ENCODE measurements around the gene ADAM12.

ADAM12 gene

DNA sequence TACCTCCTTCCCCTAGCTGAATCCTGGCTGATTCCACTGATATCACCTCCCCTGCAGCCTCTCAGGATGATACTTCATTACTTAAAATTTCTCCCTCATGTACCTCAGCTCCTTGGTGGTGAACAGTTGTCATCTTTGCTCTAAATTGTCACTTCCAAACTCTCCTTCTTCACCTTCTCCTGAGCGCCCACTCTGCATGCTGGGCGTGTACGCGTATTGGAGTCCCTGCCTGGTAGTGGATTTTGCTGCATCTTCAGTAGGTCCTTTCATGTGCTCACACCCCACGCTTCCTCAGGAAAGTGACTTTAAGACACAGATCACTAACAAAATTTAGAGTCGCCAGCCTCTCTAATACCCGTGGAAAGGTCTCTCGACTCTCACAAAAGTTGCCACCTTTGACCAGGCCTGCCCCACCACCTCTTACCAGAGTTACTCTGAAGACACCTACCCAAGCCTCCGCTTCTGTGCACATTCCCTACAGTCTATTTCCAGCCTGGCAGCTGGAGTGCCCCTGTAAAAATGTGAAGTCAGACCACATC, 255.1 kb downstream of the ADAM12 start:
- FAIRE-seq, result no peak

- no peak for FAIRE-seq
Measured at GRCh38 chr10:126131341-126131740, 256.9 kb downstream of the ADAM12 start.

DNA sequence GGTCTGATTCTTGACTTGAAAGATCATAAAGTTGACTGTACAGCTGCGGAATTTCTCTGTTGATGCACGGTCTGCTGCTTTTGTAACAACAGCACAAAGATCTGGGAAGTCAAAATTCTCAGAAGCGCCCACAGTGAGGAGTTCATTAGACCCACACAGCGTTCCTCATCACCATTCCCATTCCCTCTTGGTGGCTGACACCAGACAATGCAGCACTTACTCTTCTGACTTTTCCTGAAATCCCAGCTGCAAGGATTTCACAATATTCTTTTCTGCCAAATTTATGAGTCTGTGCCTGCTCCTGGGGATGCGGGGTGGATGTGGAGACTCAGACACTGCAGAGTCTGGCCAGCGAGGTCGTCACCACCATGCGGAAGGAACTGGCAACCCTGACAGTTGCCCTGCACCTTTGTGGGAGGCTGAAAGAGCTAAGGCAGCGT, 258.0 kb downstream of the ADAM12 start:
- no peak for FAIRE-seq

DNA sequence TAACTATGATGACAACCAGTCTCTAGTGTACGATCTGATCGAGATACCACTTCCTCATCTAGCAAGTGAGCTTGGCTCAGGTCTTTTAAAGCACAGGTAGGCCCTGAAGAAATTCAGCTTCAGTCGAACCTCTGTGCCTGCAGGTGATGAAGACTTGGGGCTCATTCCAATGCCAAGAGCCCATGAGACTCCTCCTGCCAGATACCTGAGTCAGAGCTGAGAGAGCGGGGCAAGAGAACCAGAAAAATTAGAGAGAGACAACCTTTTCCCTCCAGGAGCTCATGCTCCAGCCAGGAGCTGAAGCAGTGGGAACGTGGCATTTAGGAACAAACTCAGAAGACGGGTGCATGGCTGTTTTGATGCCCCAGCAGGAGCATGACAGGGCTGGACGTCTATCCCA, 259.3 kb downstream of the ADAM12 start:
- FAIRE-seq, result no peak

DNA sequence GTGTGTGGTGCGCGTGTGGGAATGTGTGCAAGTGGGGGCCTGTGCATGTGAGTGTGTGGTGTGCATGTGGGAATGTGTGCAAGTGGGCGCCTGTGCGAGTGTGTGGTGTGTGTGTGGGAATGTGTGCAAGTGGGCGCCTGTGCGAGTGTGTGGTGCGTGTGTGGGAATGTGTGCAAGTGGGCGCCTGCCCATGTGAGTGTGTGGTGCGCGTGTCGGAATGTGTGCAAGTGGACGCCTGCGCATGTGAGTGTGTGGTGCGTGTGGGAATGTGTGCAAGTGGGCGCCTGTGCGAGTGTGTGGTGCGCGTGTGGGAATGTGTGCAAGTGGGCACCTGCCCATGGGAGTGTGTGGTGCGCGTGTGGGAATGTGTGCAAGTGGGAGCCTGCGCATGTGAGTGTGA, 259.7 kb downstream of the ADAM12 start:
- FAIRE-seq, result no peak

DNA sequence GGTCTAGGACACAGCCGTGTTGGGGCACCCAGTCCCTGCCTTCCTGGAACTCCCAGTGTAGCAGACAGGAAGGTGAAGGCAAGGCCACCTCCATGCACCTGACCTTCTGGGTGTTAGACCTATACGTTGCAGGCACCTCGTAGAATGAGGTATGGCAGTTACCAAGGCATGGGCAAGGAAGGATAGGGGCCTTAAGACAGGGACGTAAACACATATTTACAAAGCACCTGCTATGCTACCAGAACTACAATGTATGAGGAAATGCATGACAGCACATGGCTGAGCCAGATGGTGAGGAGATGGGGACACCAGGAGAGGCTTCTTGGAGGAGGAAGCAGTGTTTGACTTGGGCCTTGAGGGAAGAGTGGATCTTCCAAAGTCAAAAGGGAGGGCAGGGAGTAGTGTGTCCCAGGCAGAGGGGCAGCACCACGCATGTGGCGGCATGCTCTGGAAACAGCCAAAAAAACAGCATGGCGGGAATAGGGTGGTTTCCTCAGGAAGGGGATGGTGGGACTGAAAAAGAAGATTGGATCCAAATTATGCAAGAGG, 260.7 kb downstream of the ADAM12 start:
- no peak for FAIRE-seq

- FAIRE-seq, result no peak
Measured at GRCh38 chr10:126126866-126127265, 261.4 kb downstream of the ADAM12 start.

DNA sequence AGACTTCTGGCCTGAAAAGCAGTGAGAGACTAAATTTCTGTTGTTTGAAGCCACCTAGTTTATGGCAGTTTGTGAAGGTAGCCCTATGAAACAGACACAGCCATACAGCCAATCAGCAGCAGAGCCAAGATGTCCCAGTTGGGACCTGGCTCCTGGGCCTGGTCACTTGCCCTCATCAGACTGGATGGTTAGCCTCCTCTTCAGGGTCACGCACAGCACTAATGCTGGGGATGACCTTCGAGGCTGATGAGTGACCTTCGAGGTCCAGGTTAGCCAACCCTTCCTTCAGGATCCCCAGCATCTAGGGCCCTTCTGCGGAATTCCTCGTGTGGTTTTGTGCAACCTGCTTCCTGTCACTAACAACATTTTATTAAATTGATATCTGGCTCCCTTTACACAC, 262.3 kb downstream of the ADAM12 start:
- FAIRE-seq, result no peak

DNA sequence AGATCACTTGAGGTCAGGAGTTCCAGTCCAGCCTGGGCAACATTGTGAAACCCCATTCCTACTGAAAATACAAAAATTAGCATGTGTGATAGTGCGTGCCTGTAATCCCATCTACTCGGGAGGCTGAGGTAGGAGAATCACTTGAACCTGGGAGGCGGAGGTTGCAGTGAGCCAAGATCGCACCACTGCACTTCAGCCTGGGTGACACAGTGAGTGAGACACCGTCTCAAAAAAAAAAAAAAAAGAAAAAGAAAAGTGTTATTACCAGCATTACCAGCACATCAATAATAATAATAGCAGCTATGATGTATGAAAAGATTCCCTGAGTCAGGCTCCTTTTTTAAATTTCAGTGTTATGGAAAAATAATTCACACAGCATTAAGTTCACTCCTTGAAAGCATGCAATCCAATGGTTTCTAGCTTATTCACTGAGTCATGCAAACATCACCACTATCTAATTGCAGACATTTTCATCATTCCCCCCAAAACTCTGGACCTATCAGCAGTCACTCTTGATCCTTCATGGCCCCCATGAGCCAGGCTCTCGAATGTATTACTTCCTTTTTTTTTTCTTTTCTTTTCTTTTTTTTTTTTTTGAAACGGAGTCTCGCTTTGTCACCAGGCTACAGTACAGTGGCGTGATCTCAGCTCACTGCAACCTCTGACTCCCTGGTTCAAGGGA, 263.5 kb downstream of the ADAM12 start:
- FAIRE-seq, result no peak

DNA sequence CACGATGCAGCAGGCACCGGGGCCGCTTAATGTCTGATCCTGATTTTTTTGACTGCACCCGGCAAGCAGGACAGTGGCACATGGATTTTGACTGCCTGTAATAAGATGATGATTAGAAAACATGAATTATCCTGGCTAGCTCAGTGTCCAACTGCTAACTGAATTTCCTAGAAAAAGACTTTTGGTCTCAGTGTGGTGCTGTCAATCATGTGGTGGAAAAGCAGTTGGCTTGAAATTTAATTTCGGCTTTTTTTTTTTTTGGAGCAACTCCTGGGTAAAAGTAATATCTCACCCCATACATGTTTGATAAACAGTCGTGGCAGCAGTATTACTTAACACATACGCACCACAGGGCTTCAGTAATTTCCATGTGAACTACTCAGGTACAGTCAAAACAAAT, 264.2 kb downstream of the ADAM12 start:
- FAIRE-seq, result no peak

DNA sequence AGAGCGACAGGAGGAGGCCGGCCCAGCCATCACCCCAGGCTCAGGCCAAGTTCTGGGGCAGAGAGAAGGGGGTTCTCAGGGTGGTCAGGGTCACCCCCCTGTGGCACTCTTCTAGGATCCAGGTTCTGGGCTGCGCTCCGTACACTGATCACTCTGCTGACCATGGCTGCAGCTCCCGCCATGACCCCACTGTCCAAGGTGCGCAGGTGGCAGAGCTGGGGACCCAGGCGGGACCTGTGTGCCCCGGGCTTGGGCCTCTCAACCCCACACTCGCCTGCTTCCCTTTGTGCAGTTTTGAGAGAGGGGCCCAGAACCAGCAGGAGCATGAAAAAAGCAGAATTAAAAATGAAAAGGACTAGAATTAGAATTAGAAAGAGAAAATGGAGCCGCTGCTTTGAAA, 264.8 kb downstream of the ADAM12 start:
- no peak for FAIRE-seq

DNA sequence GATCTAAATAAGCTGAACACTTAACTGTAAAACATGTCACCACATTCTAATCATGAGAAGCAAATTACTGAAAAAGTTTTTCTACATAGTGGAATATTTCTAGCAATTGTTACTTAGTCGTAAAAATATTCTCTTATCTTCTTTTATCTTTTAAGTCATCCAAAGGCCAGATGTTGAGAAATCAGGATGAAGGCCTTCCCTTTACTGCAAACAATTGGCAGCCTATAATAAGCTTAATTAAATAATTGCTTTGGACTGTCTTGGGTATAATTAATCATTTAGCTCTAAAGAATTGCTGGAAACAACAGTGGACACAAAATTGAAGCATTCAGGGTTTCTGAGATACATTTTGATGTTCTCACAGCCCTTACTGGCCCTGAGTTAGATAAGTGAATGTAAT, 265.4 kb downstream of the ADAM12 start:
- FAIRE-seq, result peak; percentile 98

- FAIRE-seq, result no peak
Measured at GRCh38 chr10:126119599-126119998, 268.7 kb downstream of the ADAM12 start.

DNA sequence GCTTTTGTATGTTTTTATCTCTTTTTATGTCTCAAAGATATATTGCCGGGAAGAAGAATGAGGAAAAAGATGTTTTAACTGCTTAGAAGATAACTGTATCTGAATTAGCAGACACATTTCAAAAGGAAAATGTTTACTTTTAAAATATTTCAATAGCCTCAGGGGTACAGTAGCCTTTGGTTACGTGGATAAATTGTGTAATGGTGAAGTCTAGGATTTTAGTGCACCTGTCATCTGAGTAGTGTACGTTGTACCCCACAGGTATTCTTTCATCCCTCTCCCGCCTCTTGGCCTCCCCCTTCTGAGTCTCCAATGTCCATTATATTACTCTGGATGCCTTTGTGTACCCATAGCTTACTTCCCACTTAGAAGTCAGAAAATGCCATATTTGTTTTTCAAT, 269.8 kb downstream of the ADAM12 start:
- FAIRE-seq, result no peak

DNA sequence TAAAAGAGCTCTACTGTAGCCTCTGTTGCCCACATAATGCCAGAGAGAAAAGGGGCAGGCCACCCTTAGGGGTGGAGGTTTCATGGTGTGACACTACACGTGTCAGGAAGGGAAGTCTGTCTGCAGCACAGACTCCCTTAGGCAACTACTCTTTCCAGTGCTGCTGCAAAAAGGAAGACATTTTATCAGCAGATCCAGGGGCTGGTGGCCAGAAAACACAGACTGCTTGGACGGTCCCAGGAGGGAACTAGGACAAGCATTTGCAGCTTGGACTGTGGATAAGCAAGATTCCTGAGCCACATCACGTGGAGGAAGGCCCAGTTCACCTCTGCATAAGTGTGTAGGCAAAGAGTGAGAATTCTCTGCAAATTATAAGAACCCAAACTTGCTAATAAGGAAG, 271.1 kb downstream of the ADAM12 start:
- no peak for FAIRE-seq

DNA sequence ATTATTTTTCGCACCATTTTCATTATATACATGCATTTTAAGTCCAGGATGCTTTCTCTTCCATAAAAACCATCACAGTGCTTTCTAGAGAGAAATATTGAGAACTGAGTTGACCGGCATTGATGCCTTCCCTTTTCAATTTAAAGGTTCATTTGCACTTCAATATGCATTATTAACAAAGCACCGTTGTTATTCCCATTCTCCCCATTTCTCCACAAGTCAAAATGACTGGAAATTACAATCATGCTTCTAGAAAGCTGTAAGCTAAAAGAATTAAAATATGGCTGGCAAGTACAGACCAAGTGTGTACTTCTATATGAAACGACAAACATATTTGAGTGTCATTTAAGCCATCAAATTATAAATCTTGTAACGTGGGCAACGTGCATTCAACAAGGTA, 272.4 kb downstream of the ADAM12 start:
- no peak for FAIRE-seq

DNA sequence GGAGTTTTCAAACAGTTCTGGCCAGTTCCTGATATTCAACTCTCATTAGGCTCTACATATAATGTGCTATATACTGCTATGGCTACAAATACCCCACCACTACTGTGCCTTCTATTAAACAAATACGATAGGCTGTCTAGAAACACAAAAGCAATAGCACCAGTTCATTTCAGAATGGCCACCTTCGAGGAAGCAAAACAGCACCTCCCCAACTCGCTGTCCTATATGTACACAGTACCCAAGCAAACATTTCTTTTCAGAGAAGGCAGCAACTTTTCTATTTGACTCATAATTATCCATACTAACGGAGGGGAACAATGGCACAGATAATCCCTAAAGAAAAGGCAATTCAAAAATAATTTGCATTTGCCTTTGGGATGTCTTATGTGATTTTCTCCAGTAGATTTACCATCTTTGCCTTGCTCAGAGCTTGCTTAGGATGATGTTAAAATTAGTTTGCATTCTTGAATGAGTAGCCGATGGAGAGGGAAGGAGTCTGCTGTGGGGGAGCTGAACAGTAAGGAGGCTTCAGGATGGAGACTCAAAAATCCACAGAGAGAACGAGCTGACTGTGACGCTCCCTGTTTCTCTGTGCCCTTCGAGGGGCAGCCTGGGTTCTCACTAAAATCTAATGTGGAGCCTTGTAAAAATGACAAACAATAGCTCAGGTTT, 273.3 kb downstream of the ADAM12 start:
- FAIRE-seq, result no peak

DNA sequence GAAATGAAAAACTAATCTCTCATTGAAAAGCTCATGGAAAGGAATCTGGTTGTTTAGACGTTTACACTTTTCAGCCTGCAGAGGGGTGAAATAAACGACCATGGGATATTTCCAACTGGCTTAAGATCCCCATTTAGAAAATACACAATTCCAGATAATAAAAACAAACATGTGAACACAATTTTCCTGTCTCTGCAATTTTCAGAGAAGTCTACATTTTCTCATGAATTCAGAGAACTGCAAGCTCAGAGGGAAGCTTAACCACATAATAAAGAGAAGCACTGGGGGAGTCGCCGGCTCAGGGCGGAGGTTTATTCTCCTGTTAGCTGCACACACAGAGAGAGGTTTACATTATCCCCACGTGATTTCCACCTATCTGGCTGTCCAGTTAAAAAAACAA, 276.8 kb downstream of the ADAM12 start:
- peak; percentile 99 for FAIRE-seq

DNA sequence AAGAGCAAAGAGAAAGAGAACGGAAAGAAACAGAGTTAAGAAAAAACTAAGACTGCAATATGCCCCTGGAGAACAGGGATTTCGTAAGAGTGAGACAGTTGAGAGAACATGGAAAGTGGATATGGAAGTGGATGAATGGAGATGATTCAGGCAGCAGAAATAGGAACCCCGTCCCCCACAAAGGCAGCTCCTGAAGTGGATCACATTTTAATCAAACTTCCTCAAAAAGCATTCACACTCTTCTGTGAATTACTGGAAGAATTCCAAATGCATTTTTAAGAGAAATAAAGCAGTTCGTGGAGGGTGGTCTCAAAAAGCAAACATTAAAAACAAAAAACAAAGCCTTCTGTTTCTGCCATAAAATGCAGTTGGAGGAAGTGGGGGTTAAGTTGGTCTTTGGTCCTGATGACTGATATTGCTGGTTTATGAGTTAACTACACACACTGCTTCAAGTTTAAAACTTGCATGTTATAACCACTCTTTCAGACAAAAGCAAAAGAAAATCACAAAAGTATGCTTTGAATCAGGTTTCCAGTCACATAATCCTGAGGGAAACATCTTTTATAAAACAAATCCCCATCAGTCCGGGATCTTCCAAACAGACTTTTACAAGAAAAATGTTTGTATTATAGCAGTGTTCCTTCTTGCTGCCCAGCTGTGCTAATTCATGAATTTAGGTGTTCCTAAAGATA, 277.6 kb downstream of the ADAM12 start:
- peak; percentile 99 for FAIRE-seq

DNA sequence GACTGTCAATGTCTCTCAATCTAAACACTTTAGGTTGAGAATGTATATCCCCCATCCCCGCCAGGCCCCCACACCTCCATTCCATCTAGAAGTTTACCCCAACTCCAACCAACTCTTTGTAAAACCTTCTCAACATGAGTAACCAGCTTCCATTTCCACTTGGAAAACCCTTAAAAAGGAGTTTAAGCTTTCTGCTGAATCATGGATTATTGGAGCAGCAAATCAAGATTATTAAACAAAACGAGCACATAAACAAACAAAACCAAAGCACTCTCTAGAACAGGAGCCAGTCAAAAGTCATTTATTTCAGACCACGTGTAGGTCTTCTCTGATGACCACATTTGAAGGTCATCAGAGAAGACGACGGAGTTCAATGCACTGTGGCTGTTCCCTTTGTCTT, 278.4 kb downstream of the ADAM12 start:
- FAIRE-seq, result no peak

DNA sequence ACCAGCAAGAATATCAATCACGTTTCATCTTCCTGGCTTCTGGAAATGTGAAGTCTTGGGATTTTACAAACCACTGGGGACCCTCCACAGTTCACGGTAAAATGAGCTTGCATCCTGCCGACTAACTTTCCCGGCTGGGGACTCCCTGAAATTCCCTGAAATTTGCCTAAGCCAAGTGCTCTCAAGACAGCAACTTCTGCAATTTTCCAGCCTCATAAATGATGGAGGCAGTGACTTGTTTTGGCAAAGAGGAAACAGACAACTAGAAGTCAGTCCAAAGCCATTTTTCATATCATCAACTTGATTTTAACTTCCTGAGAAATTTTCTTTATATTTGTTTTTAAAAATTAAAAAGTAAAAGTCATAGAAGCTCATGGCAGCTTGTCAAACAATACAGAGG, 279.6 kb downstream of the ADAM12 start:
- FAIRE-seq, result no peak

DNA sequence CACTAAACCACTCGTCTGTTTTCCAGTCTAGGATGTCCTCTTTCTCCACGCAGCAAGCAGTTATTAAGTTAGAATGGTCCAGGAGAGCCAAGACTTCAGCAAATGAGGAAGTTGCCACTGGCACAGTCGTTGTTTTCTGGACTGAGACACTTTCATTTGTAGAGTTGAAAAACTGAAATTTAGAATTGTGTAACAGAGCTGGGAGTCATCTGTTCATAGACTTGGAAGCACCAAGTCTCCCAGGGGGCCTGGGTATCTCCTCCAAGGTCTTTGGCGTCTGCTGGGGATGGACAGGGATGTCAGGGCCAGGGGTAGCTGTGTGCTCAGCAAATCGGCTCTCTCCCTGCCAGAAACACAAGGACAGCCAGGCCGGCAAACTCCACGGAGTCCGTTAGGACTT, 283.5 kb downstream of the ADAM12 start:
- no peak for FAIRE-seq

GRCh38 chr10:126102636-126103035, 285.6 kb downstream of the ADAM12 start:
- no peak for FAIRE-seq

- no peak for FAIRE-seq
Measured at GRCh38 chr10:126101736-126102135, 286.5 kb downstream of the ADAM12 start.

Measured in endometrium (tissue), 2 donors.